SK-N-SH treated with all-trans-retinoic acid at 6 μM for 48 hours (cell line): ENCODE measurements around the gene ALAS1.
A peak's percentile ranks its signal among the peaks of the same experiment; 100 is the strongest.

Experiments used
- ATAC-seq: fragments of 200-7000 bp; cut with Tn5 transposase; 3 replicates; pipeline ENCODE4 v1.9.1; 2020; ENCODE audit warnings: mild to moderate bottlenecking, moderate library complexity
- ARNTL ChIP-seq: fragments of 450-650 bp; formaldehyde crosslinking; IDR thresholded peaks from 2 replicates; pipeline ENCODE4 v1.5.0; 2020; ENCODE audit warnings: low read depth, mild to moderate bottlenecking, moderate library complexity, borderline replicate concordance
- BACH2 ChIP-seq: fragments of 250-450 bp; sonication (Bioruptor Pico); IDR thresholded peaks from 2 replicates; pipeline ENCODE4 v1.9.0; 2021; ENCODE audit warnings: mild to moderate bottlenecking, borderline replicate concordance
- CSDC2 ChIP-seq: fragments of 250-450 bp; sonication (Bioruptor Pico); IDR thresholded peaks from 2 replicates; pipeline ENCODE4 v1.5.0; 2020; ENCODE audit warnings: mild to moderate bottlenecking, moderate library complexity
- ESRRG ChIP-seq: fragments of 250-450 bp; sonication (Bioruptor Pico); IDR thresholded peaks from 2 replicates; pipeline ENCODE4 v1.6.1; 2021; ENCODE audit warnings: mild to moderate bottlenecking
- GLIS3 ChIP-seq: fragments of 250-450 bp; sonication (Bioruptor Pico); IDR thresholded peaks from 2 replicates; pipeline ENCODE4 v1.5.0; 2020; ENCODE audit warnings: mild to moderate bottlenecking, moderate library complexity
- ISL1 ChIP-seq: fragments of 250-450 bp; sonication (Bioruptor Pico); IDR thresholded peaks from 2 replicates; pipeline ENCODE4 v2.1.2; 2022; ENCODE audit warnings: mild to moderate bottlenecking, moderate library complexity
- OSR1 ChIP-seq: fragments of 250-450 bp; sonication (Bioruptor Pico); IDR thresholded peaks from 2 replicates; pipeline ENCODE4 v1.8.0; 2022; ENCODE audit warnings: moderate library complexity, mild to moderate bottlenecking, inconsistent platforms
- PPARA ChIP-seq: fragments of 250-450 bp; sonication (Bioruptor Pico); IDR thresholded peaks from 2 replicates; pipeline ENCODE4 v1.5.0; 2020; ENCODE audit warnings: mild to moderate bottlenecking, borderline replicate concordance
- RARB ChIP-seq: fragments of 250-450 bp; sonication (Bioruptor Pico); IDR thresholded peaks from 2 replicates; pipeline ENCODE4 v1.8.0; 2021; ENCODE audit warnings: mild to moderate bottlenecking, moderate library complexity
- TCF4 ChIP-seq: fragments of 250-450 bp; sonication (Bioruptor Pico); IDR thresholded peaks from 2 replicates; pipeline ENCODE4 v1.8.0; 2021; ENCODE audit warnings: mild to moderate bottlenecking, moderate library complexity, borderline replicate concordance
- TOX ChIP-seq: fragments of 250-450 bp; sonication (Bioruptor Pico); IDR thresholded peaks from 2 replicates; pipeline ENCODE4 v1.8.0; 2021; ENCODE audit warnings: mild to moderate bottlenecking, moderate library complexity, borderline replicate concordance
- ZC3H10 ChIP-seq: fragments of 250-450 bp; sonication (Bioruptor Pico); IDR thresholded peaks from 2 replicates; pipeline ENCODE4 v1.5.1; 2021; ENCODE audit warnings: mild to moderate bottlenecking, moderate library complexity
- ZFP3 ChIP-seq: fragments of 250-450 bp; sonication (Bioruptor Pico); IDR thresholded peaks from 2 replicates; pipeline ENCODE4 v1.5.0; 2020; ENCODE audit warnings: mild to moderate bottlenecking, moderate library complexity
- ZFP30 ChIP-seq: fragments of 450-650 bp; formaldehyde crosslinking; IDR thresholded peaks from 2 replicates; pipeline ENCODE4 v1.5.0; 2022; ENCODE audit warnings: mild to moderate bottlenecking, moderate library complexity
- ZNF70 ChIP-seq: fragments of 450-650 bp; formaldehyde crosslinking; IDR thresholded peaks from 2 replicates; pipeline ENCODE4 v1.5.0; 2020; ENCODE audit warnings: mild to moderate bottlenecking, moderate library complexity
- ZNF8 ChIP-seq: fragments of 450-650 bp; formaldehyde crosslinking; IDR thresholded peaks from 2 replicates; pipeline ENCODE4 v1.5.0; 2020; ENCODE audit warnings: mild to moderate bottlenecking, moderate library complexity
- TF ChIP-seq, protein P1 (sequence below): fragments of 250-450 bp; sonication (Bioruptor Pico); IDR thresholded peaks from 2 replicates; pipeline ENCODE4 v1.8.0; 2020; ENCODE audit warnings: mild to moderate bottlenecking, moderate library complexity, borderline replicate concordance
- TF ChIP-seq, protein P2 (sequence below): fragments of 250-450 bp; sonication (Bioruptor Pico); IDR thresholded peaks from 2 replicates; pipeline ENCODE4 v1.8.0; 2021; ENCODE audit warnings: low read depth, mild to moderate bottlenecking, moderate library complexity, borderline replicate concordance
- TF ChIP-seq, protein P3 (sequence below): fragments of 250-450 bp; sonication (Bioruptor Pico); IDR thresholded peaks from 2 replicates; pipeline ENCODE4 v1.5.1; 2021; ENCODE audit warnings: mild to moderate bottlenecking, moderate library complexity
- TF ChIP-seq, protein P4 (sequence below): fragments of 250-450 bp; sonication (Bioruptor Pico); IDR thresholded peaks from 2 replicates; pipeline ENCODE4 v1.5.1; 2020; ENCODE audit warnings: low read depth, mild to moderate bottlenecking, moderate library complexity

ALAS1 gene

DNA sequence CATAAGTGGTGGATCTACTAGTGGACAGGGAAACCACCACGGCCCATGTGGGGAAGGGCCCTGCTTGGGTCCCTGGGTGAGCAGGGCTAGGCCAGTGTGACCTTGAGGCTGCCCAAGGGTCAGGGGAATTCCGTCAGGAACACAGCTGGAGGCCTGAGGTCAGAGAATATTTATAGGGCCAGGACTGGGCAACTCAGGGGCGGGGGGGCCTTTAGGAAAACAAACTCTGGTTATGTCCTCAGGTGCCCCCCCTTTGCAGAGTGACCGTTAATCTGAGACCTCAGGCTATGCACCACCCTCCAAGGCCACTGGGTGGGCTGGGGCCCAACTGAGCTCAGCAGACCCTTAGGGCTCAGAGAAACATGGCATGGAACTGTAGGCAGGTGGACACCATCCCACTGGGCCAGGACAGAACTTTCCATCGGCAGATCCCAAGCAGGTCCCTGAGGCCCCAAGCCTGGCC lies 38.5 kb downstream of the ALAS1 start:
- no peak for ATAC-seq
- no peak for TF ChIP-seq TCF4 (CRISPR knock-in tag)
- no peak for TF ChIP-seq RARB (CRISPR knock-in tag)
- TF ChIP-seq, protein P1, sequence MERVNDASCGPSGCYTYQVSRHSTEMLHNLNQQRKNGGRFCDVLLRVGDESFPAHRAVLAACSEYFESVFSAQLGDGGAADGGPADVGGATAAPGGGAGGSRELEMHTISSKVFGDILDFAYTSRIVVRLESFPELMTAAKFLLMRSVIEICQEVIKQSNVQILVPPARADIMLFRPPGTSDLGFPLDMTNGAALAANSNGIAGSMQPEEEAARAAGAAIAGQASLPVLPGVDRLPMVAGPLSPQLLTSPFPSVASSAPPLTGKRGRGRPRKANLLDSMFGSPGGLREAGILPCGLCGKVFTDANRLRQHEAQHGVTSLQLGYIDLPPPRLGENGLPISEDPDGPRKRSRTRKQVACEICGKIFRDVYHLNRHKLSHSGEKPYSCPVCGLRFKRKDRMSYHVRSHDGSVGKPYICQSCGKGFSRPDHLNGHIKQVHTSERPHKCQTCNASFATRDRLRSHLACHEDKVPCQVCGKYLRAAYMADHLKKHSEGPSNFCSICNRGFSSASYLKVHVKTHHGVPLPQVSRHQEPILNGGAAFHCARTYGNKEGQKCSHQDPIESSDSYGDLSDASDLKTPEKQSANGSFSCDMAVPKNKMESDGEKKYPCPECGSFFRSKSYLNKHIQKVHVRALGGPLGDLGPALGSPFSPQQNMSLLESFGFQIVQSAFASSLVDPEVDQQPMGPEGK = no peak
- TF ChIP-seq ZFP30 (CRISPR knock-in tag) = no peak
- TF ChIP-seq ESRRG = no peak
- TF ChIP-seq, protein P2, sequence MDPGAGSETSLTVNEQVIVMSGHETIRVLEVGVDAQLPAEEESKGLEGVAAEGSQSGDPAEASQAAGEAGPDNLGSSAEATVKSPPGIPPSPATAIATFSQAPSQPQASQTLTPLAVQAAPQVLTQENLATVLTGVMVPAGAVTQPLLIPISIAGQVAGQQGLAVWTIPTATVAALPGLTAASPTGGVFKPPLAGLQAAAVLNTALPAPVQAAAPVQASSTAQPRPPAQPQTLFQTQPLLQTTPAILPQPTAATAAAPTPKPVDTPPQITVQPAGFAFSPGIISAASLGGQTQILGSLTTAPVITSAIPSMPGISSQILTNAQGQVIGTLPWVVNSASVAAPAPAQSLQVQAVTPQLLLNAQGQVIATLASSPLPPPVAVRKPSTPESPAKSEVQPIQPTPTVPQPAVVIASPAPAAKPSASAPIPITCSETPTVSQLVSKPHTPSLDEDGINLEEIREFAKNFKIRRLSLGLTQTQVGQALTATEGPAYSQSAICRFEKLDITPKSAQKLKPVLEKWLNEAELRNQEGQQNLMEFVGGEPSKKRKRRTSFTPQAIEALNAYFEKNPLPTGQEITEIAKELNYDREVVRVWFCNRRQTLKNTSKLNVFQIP = no peak
- TF ChIP-seq ZNF8 = no peak
- TF ChIP-seq, protein P3, sequence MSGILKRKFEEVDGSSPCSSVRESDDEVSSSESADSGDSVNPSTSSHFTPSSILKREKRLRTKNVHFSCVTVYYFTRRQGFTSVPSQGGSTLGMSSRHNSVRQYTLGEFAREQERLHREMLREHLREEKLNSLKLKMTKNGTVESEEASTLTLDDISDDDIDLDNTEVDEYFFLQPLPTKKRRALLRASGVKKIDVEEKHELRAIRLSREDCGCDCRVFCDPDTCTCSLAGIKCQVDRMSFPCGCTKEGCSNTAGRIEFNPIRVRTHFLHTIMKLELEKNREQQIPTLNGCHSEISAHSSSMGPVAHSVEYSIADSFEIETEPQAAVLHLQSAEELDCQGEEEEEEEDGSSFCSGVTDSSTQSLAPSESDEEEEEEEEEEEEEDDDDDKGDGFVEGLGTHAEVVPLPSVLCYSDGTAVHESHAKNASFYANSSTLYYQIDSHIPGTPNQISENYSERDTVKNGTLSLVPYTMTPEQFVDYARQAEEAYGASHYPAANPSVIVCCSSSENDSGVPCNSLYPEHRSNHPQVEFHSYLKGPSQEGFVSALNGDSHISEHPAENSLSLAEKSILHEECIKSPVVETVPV (CRISPR knock-in tag) = no peak
- no peak for TF ChIP-seq ISL1 (CRISPR knock-in tag)
- TF ChIP-seq ZFP3 (CRISPR knock-in tag) = no peak
- TF ChIP-seq ARNTL = no peak
- TF ChIP-seq PPARA (CRISPR knock-in tag) = no peak
- TF ChIP-seq OSR1 (CRISPR knock-in tag) = no peak
- TF ChIP-seq, all 23 proteins: peak for 0

DNA sequence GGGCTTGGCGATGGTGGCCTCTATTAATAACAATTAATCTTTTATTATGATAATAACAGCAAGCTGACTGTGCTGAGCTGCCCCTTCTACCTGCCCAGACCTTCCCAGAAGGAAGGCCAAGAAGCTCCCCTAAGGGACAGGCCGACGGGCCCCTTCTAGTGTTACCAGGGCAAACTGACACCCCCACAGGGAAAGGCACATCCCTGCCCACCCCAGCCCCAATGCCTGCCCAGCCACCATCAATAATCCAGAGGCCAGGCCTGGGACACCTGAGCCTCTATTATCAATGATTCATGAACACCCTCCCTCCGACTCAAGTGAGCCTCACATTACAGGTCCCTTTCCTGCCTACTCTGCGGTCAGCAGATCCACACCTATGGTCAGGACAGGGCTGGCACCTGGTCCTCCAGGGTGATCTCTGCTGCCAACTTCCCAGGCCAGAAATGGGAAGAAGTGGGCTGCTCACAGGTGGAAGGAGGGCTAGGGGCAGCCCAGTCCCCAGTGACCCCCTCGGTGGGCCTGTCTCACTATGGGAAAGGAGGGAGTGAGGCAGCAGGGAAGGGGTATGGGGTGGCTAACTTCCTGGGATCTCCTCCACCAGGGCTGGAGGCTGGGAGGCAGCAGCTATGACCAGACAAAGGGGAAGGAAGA lies 39.2 kb downstream of the ALAS1 start:
- no peak for TF ChIP-seq BACH2 (CRISPR knock-in tag)
- TF ChIP-seq CSDC2 (CRISPR knock-in tag) = no peak
- TF ChIP-seq, all 23 proteins: peak for 0
- ATAC-seq = no peak

DNA sequence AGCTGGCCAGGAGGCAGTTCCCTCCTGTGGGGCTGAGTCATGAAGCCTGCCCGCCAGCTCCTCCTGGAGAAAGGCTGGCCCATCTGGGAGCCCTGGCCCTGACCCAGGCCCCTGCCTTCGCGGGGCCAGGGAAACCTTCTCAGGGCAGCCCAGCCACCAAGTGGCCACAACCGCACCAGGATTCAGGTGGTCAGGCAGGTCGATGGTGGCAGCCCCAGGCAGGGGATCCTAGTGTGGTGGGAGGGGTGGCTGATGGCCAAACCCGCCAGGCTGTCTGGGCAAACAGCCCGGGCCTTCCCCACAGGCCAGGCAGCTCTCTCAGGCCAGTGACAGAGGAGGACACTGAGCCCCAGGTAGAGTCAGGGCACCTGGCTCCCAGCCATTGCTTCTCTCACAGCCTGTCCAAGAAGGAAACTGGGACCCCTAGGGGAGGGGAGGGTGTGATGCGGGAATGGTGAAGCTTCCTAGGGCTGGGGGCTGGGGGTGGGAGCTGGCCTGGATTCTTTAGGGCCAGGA lies 39.8 kb downstream of the ALAS1 start:
- peak; percentile 88 for ATAC-seq
- no peak for TF ChIP-seq ISL1 (CRISPR knock-in tag)
- no peak for TF ChIP-seq BACH2 (CRISPR knock-in tag)
- no peak for TF ChIP-seq ZNF70 (CRISPR knock-in tag)
- no peak for TF ChIP-seq ZFP3 (CRISPR knock-in tag)
- TF ChIP-seq RARB (CRISPR knock-in tag) = no peak
- TF ChIP-seq ZFP30 (CRISPR knock-in tag) = no peak
- TF ChIP-seq, protein P3 (CRISPR knock-in tag) = no peak
- TF ChIP-seq ZNF8 = no peak
- no peak for TF ChIP-seq ARNTL
- TF ChIP-seq, protein P2 = no peak
- no peak for TF ChIP-seq PPARA (CRISPR knock-in tag)

DNA sequence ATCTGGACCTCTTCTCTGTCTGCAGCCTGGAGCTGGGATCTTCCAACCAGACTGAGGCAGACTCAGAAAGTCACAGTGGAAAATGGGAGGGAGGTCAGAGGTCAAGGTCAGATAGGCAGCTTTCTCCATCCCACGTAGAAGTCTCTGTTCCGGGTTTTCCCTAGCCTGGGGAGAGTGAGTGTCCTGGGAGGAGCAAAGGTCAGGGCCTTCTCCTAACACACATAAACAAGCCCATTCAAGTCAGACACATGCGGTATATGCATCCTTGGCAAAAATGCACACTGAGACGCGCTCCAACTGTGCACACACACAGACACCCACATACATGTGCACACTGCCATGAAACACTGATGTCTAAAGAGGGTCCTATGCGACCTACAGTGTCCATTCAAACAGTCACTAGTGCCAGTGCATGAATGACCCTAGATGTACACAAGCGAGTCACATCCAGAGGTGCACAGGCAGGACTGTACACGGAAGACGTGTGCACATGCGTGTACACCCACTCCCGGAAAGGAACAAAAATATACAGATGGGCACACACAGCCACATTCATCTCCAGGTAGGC lies 40.3 kb downstream of the ALAS1 start:
- peak; percentile 4 for ATAC-seq
- no peak for TF ChIP-seq CSDC2 (CRISPR knock-in tag)
- TF ChIP-seq ZC3H10 (CRISPR knock-in tag) = no peak
- no peak for TF ChIP-seq ZNF8
- no peak for TF ChIP-seq ZFP30 (CRISPR knock-in tag)
- TF ChIP-seq GLIS3 (CRISPR knock-in tag) = no peak
- TF ChIP-seq ZFP3 (CRISPR knock-in tag) = no peak
- TF ChIP-seq BACH2 (CRISPR knock-in tag) = no peak
- no peak for TF ChIP-seq ESRRG
- TF ChIP-seq, protein P2 = no peak
- no peak for TF ChIP-seq TCF4 (CRISPR knock-in tag)
- TF ChIP-seq RARB (CRISPR knock-in tag) = no peak
- no peak for TF ChIP-seq TOX (CRISPR knock-in tag)
- TF ChIP-seq, protein P1 = no peak
- TF ChIP-seq, protein P4, sequence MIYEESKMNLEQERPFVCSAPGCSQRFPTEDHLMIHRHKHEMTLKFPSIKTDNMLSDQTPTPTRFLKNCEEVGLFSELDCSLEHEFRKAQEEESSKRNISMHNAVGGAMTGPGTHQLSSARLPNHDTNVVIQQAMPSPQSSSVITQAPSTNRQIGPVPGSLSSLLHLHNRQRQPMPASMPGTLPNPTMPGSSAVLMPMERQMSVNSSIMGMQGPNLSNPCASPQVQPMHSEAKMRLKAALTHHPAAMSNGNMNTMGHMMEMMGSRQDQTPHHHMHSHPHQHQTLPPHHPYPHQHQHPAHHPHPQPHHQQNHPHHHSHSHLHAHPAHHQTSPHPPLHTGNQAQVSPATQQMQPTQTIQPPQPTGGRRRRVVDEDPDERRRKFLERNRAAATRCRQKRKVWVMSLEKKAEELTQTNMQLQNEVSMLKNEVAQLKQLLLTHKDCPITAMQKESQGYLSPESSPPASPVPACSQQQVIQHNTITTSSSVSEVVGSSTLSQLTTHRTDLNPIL (CRISPR knock-in tag) = no peak
- TF ChIP-seq OSR1 (CRISPR knock-in tag) = no peak
